DMS53 (cell line): ENCODE data around the gene IMMP2L.

Source experiments
- DNase-seq: peaks from one replicate; lab custom pipeline; 2025; lab: John Stamatoyannopoulos, UW

IMMP2L gene

GRCh38 chr7:111392294-111392693 is 170.0 kb downstream of the IMMP2L start:
- peak; percentile 24 for DNase-seq

- DNase-seq, result no peak
These were observed 172.3 kb downstream of the IMMP2L start for GRCh38 chr7:111390000-111390399.

DNA sequence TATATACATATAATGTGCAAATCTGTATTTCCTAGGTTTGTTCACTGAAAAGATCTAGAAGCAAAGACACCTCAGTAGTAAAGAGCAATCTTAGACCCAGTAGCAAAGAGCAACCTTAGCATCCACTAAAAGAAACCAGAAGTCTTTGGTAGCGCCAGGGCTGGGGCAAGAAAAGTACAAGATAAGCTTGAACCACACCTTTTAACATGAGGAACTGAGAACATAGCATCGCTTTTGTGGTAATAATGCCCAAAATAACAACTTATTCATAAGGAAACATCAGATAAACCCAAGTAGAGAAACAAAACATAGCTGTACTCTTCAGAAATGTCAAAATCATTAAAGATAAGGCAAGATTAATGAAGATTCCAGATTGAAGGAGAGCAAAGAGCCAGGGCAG is 173.4 kb downstream of the IMMP2L start:
- DNase-seq, result no peak

DNA sequence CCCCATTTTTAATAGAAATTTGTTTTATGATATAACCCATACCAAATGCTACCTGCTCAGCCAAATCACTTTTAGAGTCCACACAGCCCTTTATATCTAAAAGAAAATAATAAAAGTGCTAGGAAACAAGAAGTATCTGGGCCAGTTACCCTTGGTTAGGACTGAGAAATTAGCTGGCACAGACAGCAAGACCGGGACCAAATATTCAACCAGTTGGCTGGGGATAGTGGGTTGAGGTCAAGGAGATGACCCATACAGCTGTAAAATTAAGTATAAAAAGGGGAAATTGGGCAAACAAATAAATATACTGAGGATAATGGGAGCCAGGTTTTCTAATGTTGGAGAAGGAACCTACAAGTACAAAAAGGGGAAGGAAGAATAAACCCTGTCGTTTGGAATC is 174.3 kb downstream of the IMMP2L start:
- no peak for DNase-seq

GRCh38 chr7:111384065-111384891 is 178.0 kb downstream of the IMMP2L start:
- no peak for DNase-seq

- DNase-seq, result no peak
These were observed 179.2 kb downstream of the IMMP2L start for GRCh38 chr7:111383133-111383532.

DNA sequence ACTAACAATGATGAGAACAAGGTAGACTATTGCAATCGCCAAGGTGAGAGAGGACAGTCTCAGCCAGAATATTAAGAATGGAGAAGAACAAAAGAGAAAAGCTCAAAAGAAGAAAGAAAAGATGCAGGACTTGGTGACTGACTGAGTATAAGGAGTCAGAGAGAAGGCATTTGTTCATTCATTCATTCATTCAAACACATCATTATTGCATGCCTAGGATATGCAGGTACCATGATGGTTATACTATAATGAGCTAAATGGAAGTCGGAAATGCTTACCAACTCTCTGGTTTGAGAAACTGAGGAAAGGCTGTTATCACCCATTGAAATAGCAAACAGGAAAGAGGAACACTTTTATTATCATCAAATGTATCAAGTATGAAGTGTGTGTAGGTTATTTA is 180.7 kb downstream of the IMMP2L start:
- no peak for DNase-seq

- no peak for DNase-seq
These were observed 181.3 kb downstream of the IMMP2L start for GRCh38 chr7:111380945-111381344.

DNA sequence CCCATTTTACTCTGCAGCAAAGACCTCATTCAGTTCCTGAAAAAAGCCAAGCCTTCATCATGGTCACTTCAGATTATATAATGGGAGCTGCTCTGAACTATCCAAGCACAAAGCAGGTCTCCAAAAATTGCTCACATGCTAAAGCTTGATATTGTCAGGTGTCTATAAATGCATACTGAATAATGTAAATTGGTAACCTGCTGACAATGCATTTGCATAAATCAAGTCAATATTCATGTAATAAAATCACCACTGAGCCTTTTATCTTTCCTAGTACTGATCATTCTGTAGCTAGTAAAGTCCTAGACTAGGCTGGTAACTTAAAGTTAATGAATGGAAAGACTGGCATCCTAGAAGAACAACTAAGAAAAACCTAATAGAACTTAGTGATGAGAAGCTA is 188.3 kb downstream of the IMMP2L start:
- no peak for DNase-seq

- no peak for DNase-seq
These were observed 190.9 kb downstream of the IMMP2L start for GRCh38 chr7:111371437-111371836.

GRCh38 chr7:111370002-111370401 is 192.3 kb downstream of the IMMP2L start:
- no peak for DNase-seq

DNA sequence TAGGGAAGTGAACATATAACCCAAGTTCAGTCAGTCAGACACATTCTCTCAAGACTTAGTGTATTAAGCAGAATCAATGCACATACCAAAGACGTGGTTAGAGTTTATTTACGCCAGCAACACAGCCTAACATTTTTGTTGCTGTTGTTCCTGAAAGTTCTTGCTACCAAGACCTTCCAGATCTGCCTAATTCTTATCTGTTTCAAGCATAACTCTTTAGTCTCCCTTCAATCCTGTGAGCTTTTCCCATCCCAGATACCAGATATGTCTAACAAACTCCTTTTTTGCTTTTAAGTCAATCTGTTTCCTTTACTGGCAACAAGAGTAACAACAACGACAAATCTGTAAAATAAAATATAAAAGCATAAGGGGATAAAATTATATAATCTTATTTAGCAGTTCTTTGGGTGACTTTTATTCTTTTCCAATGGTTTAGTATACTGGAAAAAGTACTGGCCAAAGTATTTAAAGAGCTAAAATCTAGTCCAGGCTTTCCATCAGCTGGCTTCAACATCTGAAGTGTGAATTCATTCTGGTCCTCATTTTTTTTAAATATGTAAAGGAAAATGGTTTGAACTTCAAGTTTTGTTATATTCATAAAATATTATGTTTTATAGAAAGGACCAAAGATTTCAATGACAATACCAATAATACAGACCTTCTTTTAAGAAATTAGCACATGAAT is 193.8 kb downstream of the IMMP2L start:
- DNase-seq, result no peak

- DNase-seq, result no peak
These were observed 197.9 kb downstream of the IMMP2L start for GRCh38 chr7:111364413-111364812.

DNA sequence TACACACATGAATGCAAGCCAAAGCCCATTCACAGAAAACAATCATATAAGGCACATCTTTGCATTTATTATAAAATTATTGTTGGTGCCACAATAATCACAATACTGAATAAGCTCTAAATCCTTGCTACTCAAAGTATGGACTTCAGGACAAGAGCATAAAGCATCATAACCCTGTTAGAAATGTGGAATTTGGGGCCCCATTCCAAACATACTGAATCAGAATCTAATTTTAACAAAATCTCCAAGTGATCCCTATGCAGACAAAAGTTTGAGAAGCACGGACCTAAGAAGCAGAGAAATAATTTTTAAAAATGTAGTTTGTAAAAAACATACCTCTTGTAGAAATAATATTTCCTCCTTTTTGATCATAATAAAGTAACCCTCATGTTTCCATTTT is 199.2 kb downstream of the IMMP2L start:
- DNase-seq, result no peak

DNA sequence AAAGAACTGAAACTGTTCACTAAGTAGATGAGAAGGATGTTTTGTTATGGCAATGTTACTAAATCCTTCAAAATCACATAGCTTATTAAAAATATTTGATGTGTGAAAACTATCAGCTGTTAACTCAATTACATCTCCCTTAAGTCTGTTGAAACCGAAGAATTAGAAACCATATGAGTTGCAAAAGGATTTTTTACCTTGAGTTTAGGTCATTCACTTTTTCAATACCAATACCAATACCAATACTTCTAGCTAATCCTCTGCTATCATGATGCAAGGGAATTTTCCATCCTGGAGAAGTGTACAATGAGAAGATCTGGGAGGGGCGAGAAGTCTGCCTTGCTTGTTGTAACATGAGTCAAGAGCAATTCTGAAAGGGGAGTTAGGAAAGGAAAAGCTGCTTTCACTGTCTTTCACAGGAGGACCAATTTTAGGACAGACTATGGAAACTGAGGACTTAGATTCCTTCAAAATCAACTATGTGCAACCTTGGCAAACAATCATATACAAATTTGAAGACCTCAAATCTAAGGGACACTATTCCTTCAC is 199.7 kb downstream of the IMMP2L start:
- DNase-seq, result no peak

DNA sequence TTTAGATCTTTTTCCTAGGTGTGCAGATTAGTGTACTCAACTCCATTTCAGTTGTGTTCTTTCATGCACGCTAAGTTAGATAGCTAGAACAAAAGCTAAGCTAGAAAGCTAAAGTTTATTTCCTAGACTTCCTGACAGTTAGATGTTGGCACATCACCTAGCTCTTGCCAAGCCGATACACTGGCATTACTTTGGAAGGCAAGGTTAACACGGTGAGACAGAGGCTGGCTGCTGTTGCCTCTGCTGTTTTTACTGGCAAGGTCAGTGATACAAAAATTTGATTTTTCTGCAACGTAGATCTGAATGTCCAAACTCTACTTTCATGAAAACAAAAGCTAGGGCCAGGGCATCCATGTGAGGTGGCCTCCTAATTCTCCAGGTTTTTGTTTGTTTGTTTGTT is 203.4 kb downstream of the IMMP2L start:
- no peak for DNase-seq

DNA sequence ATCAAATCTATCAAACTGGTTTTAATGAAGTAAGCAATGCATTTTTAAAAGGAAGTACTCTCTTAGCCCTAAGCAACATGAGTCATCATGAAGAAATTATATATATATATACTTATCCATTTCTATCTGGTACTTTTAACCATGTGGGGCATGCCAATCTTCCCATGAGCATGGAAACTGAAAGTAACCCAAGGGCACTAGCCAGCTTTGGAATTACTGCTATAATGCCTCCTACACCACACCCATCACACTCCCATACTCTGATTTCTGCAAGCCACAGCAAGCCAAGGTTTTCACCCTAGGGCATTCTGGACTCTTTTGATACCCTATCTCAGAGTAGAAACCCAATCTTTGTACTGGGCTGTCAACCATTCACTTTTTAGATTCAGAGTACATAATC is 204.6 kb downstream of the IMMP2L start:
- peak; percentile 32 for DNase-seq

DNA sequence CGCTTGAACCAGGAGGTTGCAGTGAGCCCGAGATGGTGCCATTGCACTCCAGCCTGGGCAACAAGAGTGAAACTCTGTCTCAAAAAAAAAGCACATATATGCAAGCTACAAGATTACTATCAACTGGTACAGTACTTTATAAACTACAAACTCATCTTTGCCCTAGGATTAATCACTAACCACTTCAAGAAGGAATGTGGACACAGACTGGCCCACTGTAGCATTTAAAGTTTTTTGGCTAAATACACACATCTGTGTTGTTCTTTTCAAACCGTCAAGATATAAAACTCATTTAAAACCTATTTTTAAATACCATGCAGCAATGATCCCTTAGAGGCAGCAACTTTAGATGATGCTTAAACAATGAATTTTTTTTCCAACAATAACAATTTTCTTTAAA is 205.4 kb downstream of the IMMP2L start:
- DNase-seq, result no peak

- no peak for DNase-seq
These were observed 210.0 kb downstream of the IMMP2L start for GRCh38 chr7:111352319-111352718.

DNA sequence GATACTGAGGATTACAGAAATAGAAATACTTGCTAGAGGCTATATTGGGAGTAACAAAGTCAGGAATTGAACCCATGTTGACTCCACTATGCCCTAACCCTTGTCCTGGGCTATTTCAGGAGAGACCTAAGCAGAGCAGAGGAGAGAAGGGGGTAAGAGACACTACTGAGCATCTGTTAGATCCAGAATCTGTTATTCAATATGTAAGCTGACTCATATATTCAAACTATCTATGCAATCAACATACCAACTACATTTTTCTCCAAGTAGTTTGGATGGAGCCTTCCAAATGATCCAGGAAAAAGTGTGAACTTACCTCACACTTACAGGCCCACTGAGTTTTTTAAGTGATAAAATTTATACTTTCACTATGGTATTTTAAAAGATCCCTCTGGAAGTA is 216.1 kb downstream of the IMMP2L start:
- DNase-seq, result no peak

DNA sequence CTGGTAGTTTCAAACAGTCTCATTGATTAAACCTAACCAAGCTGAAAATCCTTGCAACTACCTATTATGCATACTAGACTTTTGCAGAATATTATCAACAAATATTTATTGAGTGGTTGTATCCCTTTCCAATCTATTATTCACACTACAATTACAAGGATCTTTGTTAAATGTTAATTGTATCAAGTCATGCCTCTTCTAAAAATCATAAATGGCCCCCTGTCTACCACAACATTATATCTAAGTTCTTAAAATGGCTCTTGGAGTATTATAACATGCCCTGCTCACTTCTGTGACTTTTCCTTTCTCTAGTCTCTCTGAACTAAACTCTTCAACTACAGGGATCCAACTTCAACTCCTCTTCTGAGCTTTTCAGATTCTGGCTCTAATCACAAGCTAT is 219.3 kb downstream of the IMMP2L start:
- DNase-seq, result no peak

- no peak for DNase-seq
These were observed 223.3 kb downstream of the IMMP2L start for GRCh38 chr7:111339006-111339405.

DNA sequence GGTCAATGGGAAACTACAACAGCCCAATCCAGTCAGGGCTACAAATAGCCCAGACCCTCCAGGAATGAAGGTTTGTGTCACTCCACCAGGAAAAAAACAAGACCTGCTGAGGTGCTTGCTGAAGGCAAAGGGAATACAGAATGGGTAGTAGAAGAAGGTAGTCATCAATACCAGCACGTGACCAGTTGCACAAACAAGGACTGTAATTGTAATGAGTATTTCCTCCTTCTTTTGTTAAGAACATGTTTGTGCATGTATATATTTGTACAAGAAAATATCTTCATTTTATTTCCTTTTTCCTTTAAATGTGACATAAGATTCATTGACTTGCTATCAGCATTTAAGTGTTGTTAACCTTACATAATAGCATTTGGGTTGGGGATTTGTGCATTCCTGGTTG is 229.3 kb downstream of the IMMP2L start:
- peak; percentile 59 for DNase-seq

DNA sequence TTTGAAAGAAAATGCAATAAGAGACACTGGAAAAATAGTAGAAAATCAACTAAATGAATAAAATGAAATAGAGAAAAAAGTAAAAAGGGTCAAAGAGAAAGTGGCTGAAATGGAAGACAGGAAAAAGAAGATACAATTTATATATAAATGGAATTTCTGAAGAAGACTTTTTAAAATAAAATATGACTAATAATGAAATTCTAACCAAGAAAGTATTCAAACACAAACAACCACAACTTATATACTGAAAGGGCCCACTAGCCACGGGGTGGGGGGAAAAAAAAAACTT is 232.1 kb downstream of the IMMP2L start:
- no peak for DNase-seq
